Subcutaneous abdominal adipose tissue (tissue), 5 donors: ENCODE measurements around the gene PKD2L1.
"Not testable (repeated sequence)": the region's sequence is repeated elsewhere in the genome, so short reads cannot be mapped to it uniquely, and the experiment has no call there.

Experiments used
- H3K27ac ChIP-seq: one replicate; pipeline ENCODE4 v1.7.0; 2013; ENCODE audit warnings: low read depth, mild to moderate bottlenecking, inconsistent platforms, low read length, moderate library complexity
- H3K27me3 ChIP-seq, 5 donors: one replicate each; pipeline ENCODE4 v1.7.0; 2013; ENCODE audit warnings: low read length in 5 of 5, inconsistent platforms in 1 of 5; ENCODE audit not compliant: control insufficient read depth in 5 of 5, insufficient read depth in 4 of 5
- H3K36me3 ChIP-seq, 5 donors: one replicate each; pipeline ENCODE4 v1.7.0; 2013; ENCODE audit warnings: low read length in 5 of 5; ENCODE audit not compliant: control insufficient read depth in 5 of 5, insufficient read depth in 5 of 5
- H3K4me1 ChIP-seq, 5 donors: one replicate each; pipeline ENCODE4 v1.7.0; 2013; ENCODE audit warnings: low read length in 5 of 5, mild to moderate bottlenecking in 3 of 5, moderate library complexity in 1 of 5; ENCODE audit not compliant: control insufficient read depth in 5 of 5, insufficient read depth in 5 of 5
- H3K4me3 ChIP-seq, 5 donors: one replicate each; pipeline ENCODE4 v1.7.0; 2013; ENCODE audit warnings: low read length in 5 of 5, low read depth in 1 of 5
- H3K9ac ChIP-seq, 5 donors: one replicate each; pipeline ENCODE4 v1.7.0; 2013; ENCODE audit warnings: low read length in 5 of 5, mild to moderate bottlenecking in 4 of 5, moderate library complexity in 3 of 5
- H3K9me3 ChIP-seq, 5 donors: one replicate each; pipeline ENCODE4 v1.7.0; 2013; ENCODE audit warnings: low read length in 5 of 5; ENCODE audit not compliant: control insufficient read depth in 5 of 5
- donor health status: healthy.
- donor health status: healthy.
- donor health status: healthy.
- donor health status: healthy.
- donor health status: healthy.

The PKD2L1 gene

GRCh38 chr10:100292300-100292699, 37.7 kb downstream of the PKD2L1 start:
- not testable (repeated sequence) for H3K4me3 ChIP-seq, H3K27me3 ChIP-seq, H3K27ac ChIP-seq, H3K36me3 ChIP-seq, H3K9ac ChIP-seq, H3K9me3 ChIP-seq
- H3K4me1 ChIP-seq: peaks cover 0 to 19% (median 7%) of the 10 kb centered on the region in 5 donors

DNA sequence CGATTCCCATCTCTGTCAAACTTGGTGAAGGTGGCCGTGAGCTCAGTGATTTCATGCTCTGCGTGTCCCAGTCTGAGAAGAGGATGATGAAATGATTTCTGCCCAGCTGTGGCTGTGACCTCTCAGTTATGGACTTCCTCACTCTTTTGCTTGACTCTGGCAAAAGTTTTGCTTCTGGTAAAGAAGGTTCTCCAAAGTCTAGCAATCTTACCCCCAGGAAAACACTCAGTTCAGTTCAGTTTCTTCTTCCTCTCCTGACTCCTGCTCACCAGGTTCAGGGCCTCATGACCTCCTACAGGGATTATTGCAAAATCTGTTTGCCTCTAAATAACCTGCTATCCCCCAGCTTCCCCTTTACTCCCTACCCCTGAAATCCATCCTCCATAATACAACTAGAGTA, 38.7 kb downstream of the PKD2L1 start:
- Histone ChIP-seq H3K27ac (no peak overlapping the region), H3K27me3 (peaks cover 0 to 4% (median 1%) of the 10 kb centered on the region in 5 donors), H3K4me1 (peaks cover 0 to 27% (median 11%) of the 10 kb centered on the region in 5 donors), H3K36me3 (no peaks in the 10 kb centered on the region), H3K9me3 (no peaks in the 10 kb centered on the region), H3K9ac (no peak overlapping the region), H3K4me3 (no peak overlapping the region)

DNA sequence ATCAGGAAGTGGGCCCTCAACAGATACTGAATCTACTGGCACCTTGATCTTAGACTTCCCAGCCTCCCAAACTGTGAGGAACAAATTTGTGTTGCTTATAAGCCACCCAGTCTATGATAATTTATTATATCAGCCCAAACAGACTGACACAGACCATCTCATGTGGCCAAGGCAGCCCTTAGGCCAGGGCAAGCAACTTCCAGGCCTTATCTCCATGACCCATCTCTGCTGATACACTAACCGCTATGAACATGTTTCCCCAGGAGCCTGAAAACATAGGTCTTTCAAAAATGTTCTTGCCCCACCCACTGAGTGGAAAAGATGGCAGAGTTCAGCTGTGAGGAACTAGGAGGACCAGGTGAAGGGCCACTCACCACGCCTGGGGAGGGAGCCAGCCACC, 40.4 kb downstream of the PKD2L1 start:
- H3K4me1 ChIP-seq: peaks cover 2 to 40% (median 24%) of the 10 kb centered on the region in 5 donors
- H3K27me3 ChIP-seq: no peaks in the 10 kb centered on the region
- no peak overlapping the region for H3K4me3 ChIP-seq
- H3K36me3 ChIP-seq: no peaks in the 10 kb centered on the region
- no peak overlapping the region for H3K27ac ChIP-seq
- no peaks in the 10 kb centered on the region for H3K9me3 ChIP-seq
- no peak overlapping the region for H3K9ac ChIP-seq

GRCh38 chr10:100288196-100288595, 41.8 kb downstream of the PKD2L1 start:
- no peak overlapping the region for H3K27ac ChIP-seq
- H3K36me3 ChIP-seq: peaks cover 0 to 1% (median 0%) of the 10 kb centered on the region in 5 donors
- H3K4me3 ChIP-seq: no peak overlapping the region
- no peaks in the 10 kb centered on the region for H3K9me3 ChIP-seq
- H3K4me1 ChIP-seq: peaks cover 2 to 40% (median 26%) of the 10 kb centered on the region in 5 donors
- H3K9ac ChIP-seq: no peak overlapping the region
- H3K27me3 ChIP-seq: no peaks in the 10 kb centered on the region

- Histone ChIP-seq H3K36me3 (peaks cover 0 to 6% (median 0%) of the 10 kb centered on the region in 5 donors), H3K4me1 (peaks cover 2 to 37% (median 28%) of the 10 kb centered on the region in 5 donors), H3K9me3 (no peaks in the 10 kb centered on the region), H3K27me3 (no peaks in the 10 kb centered on the region), H3K27ac (no peak overlapping the region), H3K4me3 (no peak overlapping the region), H3K9ac (no peak overlapping the region)
Observed at GRCh38 chr10:100287756-100288155, 42.3 kb downstream of the PKD2L1 start.

DNA sequence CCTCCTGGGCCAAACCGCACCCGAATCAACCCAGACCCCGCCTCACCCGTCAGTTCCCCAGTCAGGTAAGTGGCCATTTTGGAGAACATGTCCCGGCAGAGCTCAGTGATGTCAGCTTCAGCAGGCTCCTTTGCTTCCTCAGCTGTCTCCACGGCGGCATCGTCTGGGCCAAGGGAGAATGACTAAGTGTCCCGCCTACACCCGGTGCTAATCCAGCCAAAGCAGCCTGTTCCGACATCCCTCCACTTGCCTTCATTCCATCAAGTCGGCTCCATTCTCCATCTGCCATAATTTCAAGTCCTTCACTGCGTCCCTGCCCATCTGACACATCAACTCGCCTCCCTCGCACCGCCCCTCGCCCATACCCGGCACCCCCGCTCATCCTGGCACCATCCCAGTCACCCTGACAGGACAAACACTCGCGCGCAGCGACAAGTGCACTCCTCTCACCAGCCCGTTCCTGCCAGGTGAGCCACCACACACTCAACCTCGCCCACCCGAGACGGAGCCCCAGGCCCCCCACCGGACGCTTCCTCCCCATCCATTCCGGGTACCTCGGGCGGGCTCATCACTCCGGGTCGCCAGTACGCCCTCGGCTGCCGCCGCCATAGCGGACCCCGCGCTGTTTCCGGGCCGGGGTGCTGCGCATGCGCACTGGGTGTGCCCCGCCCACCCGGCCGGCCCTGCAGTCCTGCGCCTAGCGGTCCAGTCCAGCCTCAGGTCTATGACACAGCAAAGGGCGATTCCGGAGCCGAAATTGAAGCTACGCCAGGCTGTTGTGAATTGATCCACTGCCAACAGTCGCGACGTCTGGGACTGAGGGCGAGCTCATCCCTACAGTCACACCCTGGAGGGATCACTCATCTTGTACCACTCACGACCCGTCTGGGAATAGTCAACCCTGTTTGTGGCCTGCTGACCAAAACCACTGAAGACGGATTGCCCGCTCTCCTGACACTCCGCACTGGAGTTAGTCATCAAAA, 43.7 kb downstream of the PKD2L1 start, which contains the start of gene BLOC1S2:
Gene BLOC1S2, minus strand, starts transcription at position 630 of the 983 bp plus-strand sequence. Its CDS starts 21 bp downstream, at position 609.
- Histone ChIP-seq H3K36me3 (peaks cover 0 to 10% (median 7%) of the 10 kb centered on the region in 5 donors), H3K9me3 (no peaks in the 10 kb centered on the region), H3K9ac (peak within 1 kb of the TSS; percentile 71 to 92 (median 91)), H3K27ac (peak within 1 kb of the TSS; percentile 96), H3K27me3 (no peaks in the 10 kb centered on the region), H3K4me1 (peaks cover 2 to 32% (median 18%) of the 10 kb centered on the region in 5 donors), H3K4me3 (peak within 1 kb of the TSS; percentile 87 to 99 (median 95))

GRCh38 chr10:100285326-100285725, 44.7 kb downstream of the PKD2L1 start:
- H3K9me3 ChIP-seq, H3K27me3 ChIP-seq: not testable (repeated sequence)
- peaks cover 2 to 23% (median 18%) of the 10 kb centered on the region in 5 donors for H3K4me1 ChIP-seq
- peak overlapping the region; percentile 96 for H3K27ac ChIP-seq
- H3K4me3 ChIP-seq: peak overlapping the region; percentile 87 to 99 (median 95)
- peaks cover 8 to 19% (median 11%) of the 10 kb centered on the region in 5 donors for H3K36me3 ChIP-seq
- peak overlapping the region in 4 of 5 donors; percentile 71 to 92 (median 86) for H3K9ac ChIP-seq

- Histone ChIP-seq H3K36me3 (peaks cover 24 to 35% (median 28%) of the 10 kb centered on the region in 5 donors), H3K9me3 (no peaks in the 10 kb centered on the region), H3K27me3 (no peaks in the 10 kb centered on the region), H3K27ac (no peak overlapping the region), H3K4me3 (no peak overlapping the region), H3K9ac (no peak overlapping the region), H3K4me1 (peaks cover 2 to 23% (median 18%) of the 10 kb centered on the region in 5 donors)
Observed at GRCh38 chr10:100282907-100283306, 47.1 kb downstream of the PKD2L1 start.

GRCh38 chr10:100276971-100277370, 53.1 kb downstream of the PKD2L1 start:
- H3K9ac ChIP-seq, H3K27me3 ChIP-seq, H3K4me1 ChIP-seq, H3K4me3 ChIP-seq, H3K9me3 ChIP-seq, H3K27ac ChIP-seq: not testable (repeated sequence)
- peaks cover 36 to 46% (median 42%) of the 10 kb centered on the region in 5 donors for H3K36me3 ChIP-seq
